PFSK-1 (cell line): Measurements from ENCODE around the gene PLCL2.

ENCODE experiments used
- POLR2AphosphoS5 ChIP-seq: IDR thresholded peaks from 2 replicates; pipeline ENCODE4 v1.6.1; 2012; ENCODE audit warnings: low read depth, mild to moderate bottlenecking, control low read depth, low read length, moderate library complexity
- TAF1 ChIP-seq: IDR thresholded peaks from 2 replicates; pipeline ENCODE4 v1.6.1; 2012; ENCODE audit warnings: low read length, control low read depth, borderline replicate concordance; ENCODE audit not compliant: insufficient read depth
- TF ChIP-seq, protein P1 (sequence below), 2 experiments: IDR thresholded peaks; 2 replicates each; pipeline versions ENCODE4 v1.6.1 to v1.8.0; 2011 to 2012; ENCODE audit warnings: low read depth in 2 of 2, low read length in 2 of 2, control low read depth in 1 of 2, inconsistent platforms in 1 of 2, mild to moderate bottlenecking in 1 of 2, moderate library complexity in 1 of 2; ENCODE audit not compliant: insufficient read depth in 1 of 2

DNA sequence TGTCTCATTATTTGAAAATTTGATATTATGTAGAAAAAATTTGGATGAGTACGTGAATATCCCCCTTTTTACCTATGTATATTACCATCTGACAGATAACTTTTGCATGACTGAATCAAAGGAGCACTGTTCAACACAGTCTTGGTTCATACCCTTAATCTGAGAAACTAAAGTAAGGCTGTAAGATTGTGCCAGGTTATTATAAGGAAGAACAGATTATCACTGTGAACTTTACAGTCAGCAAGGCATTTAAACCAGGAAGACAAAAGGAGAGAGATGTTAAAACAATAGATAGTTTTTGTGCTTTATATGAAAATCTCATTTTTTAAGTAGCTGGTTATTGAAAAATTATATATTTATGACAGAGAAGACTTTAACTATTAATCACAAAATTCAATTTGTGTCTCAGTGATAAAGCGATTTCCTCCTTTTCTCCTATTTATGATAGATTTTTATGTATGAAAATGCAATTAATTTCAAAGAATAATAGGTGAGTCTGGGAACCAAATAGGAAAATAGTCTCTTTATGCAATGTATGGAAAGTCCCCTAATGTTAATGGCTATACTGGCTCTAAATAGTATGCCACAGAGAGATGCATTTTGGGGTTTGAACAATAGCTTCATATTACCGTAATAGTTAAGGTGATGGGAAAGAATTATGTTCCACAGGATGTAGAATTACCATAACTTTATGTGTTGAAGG, 33.4 kb downstream of the PLCL2 start:
- TF ChIP-seq TAF1, result no peak
- no peak for TF ChIP-seq POLR2AphosphoS5
- TF ChIP-seq, protein P1, sequence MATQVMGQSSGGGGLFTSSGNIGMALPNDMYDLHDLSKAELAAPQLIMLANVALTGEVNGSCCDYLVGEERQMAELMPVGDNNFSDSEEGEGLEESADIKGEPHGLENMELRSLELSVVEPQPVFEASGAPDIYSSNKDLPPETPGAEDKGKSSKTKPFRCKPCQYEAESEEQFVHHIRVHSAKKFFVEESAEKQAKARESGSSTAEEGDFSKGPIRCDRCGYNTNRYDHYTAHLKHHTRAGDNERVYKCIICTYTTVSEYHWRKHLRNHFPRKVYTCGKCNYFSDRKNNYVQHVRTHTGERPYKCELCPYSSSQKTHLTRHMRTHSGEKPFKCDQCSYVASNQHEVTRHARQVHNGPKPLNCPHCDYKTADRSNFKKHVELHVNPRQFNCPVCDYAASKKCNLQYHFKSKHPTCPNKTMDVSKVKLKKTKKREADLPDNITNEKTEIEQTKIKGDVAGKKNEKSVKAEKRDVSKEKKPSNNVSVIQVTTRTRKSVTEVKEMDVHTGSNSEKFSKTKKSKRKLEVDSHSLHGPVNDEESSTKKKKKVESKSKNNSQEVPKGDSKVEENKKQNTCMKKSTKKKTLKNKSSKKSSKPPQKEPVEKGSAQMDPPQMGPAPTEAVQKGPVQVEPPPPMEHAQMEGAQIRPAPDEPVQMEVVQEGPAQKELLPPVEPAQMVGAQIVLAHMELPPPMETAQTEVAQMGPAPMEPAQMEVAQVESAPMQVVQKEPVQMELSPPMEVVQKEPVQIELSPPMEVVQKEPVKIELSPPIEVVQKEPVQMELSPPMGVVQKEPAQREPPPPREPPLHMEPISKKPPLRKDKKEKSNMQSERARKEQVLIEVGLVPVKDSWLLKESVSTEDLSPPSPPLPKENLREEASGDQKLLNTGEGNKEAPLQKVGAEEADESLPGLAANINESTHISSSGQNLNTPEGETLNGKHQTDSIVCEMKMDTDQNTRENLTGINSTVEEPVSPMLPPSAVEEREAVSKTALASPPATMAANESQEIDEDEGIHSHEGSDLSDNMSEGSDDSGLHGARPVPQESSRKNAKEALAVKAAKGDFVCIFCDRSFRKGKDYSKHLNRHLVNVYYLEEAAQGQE (IDR thresholded peaks at IDR 0.05; ENCODE audit: insufficient read depth in 1 of 2, low read depth in 2 of 2, low read length in 2 of 2), result no peak
